B cell (primary cell): Measurements from ENCODE around the gene PRM2.

ENCODE experiments used
- EZH2 ChIP-seq: IDR thresholded peaks from 2 replicates; pipeline ENCODE4 v1.6.1; 2012; ENCODE audit warnings: borderline replicate concordance, low read depth, mild to moderate bottlenecking, moderate library complexity, low read length; ENCODE audit not compliant: insufficient read depth, poor library complexity, severe bottlenecking
- TF ChIP-seq, protein P1 (sequence below): fragments of 200-600 bp; IDR thresholded peaks from one replicate; pipeline ENCODE4 v1.8.0; 2022; ENCODE audit warnings: antibody characterized with exemption, mild to moderate bottlenecking

DNA sequence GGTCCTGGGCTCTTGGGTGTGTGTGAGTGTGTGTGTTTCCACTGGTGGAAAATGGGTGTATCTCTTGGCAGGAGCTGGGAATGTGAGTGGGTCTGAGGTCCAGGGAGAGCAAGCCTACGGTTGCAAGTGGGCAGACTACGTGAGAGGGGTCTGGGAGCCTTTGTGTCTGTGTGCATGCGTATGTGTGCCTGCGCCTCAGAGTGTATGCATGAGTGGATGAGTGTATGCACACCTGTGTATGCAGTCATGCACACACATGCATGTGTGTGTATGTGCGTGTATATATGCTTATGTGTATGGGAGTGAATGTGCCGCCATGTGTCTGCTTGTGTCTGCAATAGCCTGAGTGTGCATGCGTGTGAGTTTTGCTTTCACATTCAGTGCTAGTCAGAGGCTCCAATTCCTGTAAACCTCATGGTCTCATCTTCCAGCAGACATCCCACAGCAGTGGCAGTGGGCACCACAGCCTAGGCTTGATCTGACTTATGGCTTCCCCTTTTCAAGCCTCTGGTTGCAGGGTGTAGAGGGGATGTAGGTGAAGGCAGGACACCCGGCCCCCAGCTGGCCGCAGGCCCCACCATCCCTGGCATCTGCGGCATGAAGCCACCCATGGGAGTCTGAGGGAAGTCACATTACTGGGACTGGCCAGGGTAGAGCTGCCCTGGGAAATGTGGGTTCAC, 49.3 kb upstream of the PRM2 start:
- TF ChIP-seq, protein P1, sequence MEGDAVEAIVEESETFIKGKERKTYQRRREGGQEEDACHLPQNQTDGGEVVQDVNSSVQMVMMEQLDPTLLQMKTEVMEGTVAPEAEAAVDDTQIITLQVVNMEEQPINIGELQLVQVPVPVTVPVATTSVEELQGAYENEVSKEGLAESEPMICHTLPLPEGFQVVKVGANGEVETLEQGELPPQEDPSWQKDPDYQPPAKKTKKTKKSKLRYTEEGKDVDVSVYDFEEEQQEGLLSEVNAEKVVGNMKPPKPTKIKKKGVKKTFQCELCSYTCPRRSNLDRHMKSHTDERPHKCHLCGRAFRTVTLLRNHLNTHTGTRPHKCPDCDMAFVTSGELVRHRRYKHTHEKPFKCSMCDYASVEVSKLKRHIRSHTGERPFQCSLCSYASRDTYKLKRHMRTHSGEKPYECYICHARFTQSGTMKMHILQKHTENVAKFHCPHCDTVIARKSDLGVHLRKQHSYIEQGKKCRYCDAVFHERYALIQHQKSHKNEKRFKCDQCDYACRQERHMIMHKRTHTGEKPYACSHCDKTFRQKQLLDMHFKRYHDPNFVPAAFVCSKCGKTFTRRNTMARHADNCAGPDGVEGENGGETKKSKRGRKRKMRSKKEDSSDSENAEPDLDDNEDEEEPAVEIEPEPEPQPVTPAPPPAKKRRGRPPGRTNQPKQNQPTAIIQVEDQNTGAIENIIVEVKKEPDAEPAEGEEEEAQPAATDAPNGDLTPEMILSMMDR: no peak
- no peak for TF ChIP-seq EZH2
